ENCODE results near the gene NAA10. TPM values are rescaled to one million over a fixed set of nuclear protein-coding genes. Genes with fewer than 3 reads are reported as not detected.

NAA10 gene
- total and polyA plus RNA-seq, 11 donors, result 52.5 to 221 (median 91.5) TPM

GRCh38 chrX:153941336-153942252, 6.8 kb upstream of the NAA10 start:
- peak overlapping the region in 4 of 12 donors; percentile 8 to 52 (median 16) for H3K27ac ChIP-seq
- peak overlapping the region in 4 of 12 donors; percentile 6 to 35 (median 14) for H3K4me3 ChIP-seq
- TF ChIP-seq CTCF (IDR thresholded peaks at IDR 0.05), result no peak
- TF ChIP-seq POLR2A (IDR thresholded peaks at IDR 0.05), result no peak
- ATAC-seq (peak in 1 of 4 donors; percentile 51), DNase-seq (no peak)
- H3K27me3 ChIP-seq, result peaks cover 0 to 28% (median 0%) of the 10 kb centered on the region in 9 donors
- intact Hi-C loops (cut with DNase I), result no loop called here
- no peaks in the 10 kb centered on the region for H3K36me3 ChIP-seq
- no peaks in the 10 kb centered on the region for H3K9me3 ChIP-seq
- 52 to 63% (median 56%) methylated on average over 17 to 23 of the region's 23 CpGs for WGBS, 4 donors
- peaks cover 0 to 9% (median 0%) of the 10 kb centered on the region in 12 donors for H3K4me1 ChIP-seq

GRCh38 chrX:153939573-153939972, 4.7 kb upstream of the NAA10 start:
- ATAC-seq, result no peak
- intact Hi-C loops (cut with DNase I), result no loop called here
- Histone ChIP-seq H3K4me3 (no peak overlapping the region), H3K9me3 (no peaks in the 10 kb centered on the region), H3K36me3 (no peaks in the 10 kb centered on the region), H3K27ac (no peak overlapping the region), H3K27me3 (peaks cover 0 to 23% (median 0%) of the 10 kb centered on the region in 9 donors), H3K4me1 (peaks cover 0 to 11% (median 0%) of the 10 kb centered on the region in 12 donors)
- DNase-seq, result no peak
- WGBS, 4 donors, result 67 to 71% (median 68%) methylated on average over 7 of the region's 7 CpGs
- TF ChIP-seq POLR2A (IDR thresholded peaks at IDR 0.05), result no peak
- no peak for TF ChIP-seq CTCF (IDR thresholded peaks at IDR 0.05)

GRCh38 chrX:153938226-153938786, 3.5 kb upstream of the NAA10 start:
- no peak overlapping the region for H3K27ac ChIP-seq
- peaks cover 0 to 20% (median 5%) of the 10 kb centered on the region in 12 donors for H3K4me1 ChIP-seq
- DNase-seq (no peak), ATAC-seq (no peak)
- no peaks in the 10 kb centered on the region for H3K9me3 ChIP-seq
- peaks cover 0 to 18% (median 0%) of the 10 kb centered on the region in 9 donors for H3K27me3 ChIP-seq
- TF ChIP-seq CTCF (IDR thresholded peaks at IDR 0.05) (no peak), POLR2A (IDR thresholded peaks at IDR 0.05) (no peak)
- 83 to 90% (median 84%) methylated on average over 10 of the region's 10 CpGs for WGBS, 4 donors
- H3K4me3 ChIP-seq, result no peak overlapping the region
- peaks cover 0 to 2% (median 0%) of the 10 kb centered on the region in 9 donors for H3K36me3 ChIP-seq
- intact Hi-C loops (cut with DNase I), result no loop called here

GRCh38 chrX:153937056-153937455, 2.2 kb upstream of the NAA10 start:
- H3K27me3 ChIP-seq, result peaks cover 0 to 13% (median 0%) of the 10 kb centered on the region in 9 donors
- peaks cover 0 to 13% (median 4%) of the 10 kb centered on the region in 9 donors for H3K36me3 ChIP-seq
- H3K9me3 ChIP-seq, result no peaks in the 10 kb centered on the region
- 81 to 95% (median 91%) methylated on average over 3 of the region's 3 CpGs for WGBS, 4 donors
- DNase-seq (no peak), ATAC-seq (no peak)
- H3K4me3 ChIP-seq, result no peak overlapping the region
- H3K27ac ChIP-seq, result no peak overlapping the region
- TF ChIP-seq POLR2A (IDR thresholded peaks at IDR 0.05), result no peak
- TF ChIP-seq CTCF (IDR thresholded peaks at IDR 0.05), result no peak
- intact Hi-C loops (cut with DNase I), result no loop called here
- H3K4me1 ChIP-seq, result peaks cover 0 to 23% (median 5%) of the 10 kb centered on the region in 12 donors

Measured in heart left ventricle (tissue), 16 donors.